Effector CD4-positive, alpha-beta T cell (primary cell): ENCODE measurements around the gene SUGCT.
"Not testable (repeated sequence)": the region's sequence is repeated elsewhere in the genome, so short reads cannot be mapped to it uniquely, and the experiment has no call there.

Experiments
- DNase-seq: peaks from one replicate; pipeline ENCODE4 v3.0.0-alpha.2; 2020

Gene SUGCT

DNA sequence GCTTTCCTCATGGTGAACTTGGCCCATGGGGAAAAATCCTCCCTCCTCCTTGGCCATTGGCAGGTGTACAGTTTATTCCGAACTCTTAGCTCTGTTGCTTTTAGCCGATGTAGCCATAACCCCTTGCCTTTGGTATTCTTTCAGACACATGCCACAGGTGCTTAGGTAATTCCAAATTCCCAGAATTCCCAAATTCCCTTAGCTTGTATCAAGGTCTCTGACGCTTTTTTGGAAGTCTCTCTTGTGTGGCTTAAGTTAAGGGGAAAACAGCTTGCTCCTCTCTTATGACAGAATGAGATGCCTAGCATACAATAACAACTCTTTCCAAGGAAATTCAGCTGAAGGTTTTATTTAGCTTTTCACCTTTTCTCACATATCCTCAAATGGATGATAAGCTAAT, 68.0 kb downstream of the SUGCT start:
- DNase-seq = no peak

DNA sequence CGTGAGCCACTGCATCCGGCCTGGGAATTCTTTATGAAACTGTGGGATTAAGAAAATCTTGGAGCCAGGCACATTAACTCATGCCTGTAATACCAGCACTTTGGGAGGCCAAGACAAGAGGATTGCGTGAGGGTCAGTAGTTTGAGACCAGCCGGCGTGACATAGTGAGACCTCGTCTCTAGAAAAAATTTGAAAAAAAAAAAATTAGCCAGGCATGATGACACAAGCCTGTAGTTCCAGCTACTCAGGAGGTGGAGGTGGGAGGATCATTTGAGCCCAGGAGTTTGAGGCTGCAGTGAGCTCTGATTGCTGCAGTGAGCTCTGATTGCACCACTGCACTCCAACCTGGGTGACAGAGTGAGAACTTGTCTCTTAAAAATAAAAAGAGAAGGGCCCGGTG, 69.8 kb downstream of the SUGCT start:
- DNase-seq = no peak

DNA sequence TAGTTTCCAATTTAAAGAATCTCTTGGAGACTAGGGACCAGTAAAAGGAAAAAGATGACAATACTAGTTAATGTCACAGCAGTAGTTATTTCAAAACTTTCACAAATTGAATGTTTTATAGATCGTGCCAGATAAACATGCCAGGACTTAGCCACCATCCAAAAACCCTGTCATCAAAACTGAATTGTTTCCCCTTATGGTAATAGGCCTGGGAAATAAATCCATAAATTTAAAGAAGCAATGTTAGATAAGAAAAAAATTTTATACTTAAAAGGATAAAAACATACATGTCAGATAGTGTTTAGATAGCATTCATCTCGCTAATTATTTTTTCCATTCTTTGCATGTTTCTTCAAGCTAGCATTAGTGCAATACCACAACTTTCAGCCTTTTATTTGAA, 71.2 kb downstream of the SUGCT start:
- no peak for DNase-seq

DNA sequence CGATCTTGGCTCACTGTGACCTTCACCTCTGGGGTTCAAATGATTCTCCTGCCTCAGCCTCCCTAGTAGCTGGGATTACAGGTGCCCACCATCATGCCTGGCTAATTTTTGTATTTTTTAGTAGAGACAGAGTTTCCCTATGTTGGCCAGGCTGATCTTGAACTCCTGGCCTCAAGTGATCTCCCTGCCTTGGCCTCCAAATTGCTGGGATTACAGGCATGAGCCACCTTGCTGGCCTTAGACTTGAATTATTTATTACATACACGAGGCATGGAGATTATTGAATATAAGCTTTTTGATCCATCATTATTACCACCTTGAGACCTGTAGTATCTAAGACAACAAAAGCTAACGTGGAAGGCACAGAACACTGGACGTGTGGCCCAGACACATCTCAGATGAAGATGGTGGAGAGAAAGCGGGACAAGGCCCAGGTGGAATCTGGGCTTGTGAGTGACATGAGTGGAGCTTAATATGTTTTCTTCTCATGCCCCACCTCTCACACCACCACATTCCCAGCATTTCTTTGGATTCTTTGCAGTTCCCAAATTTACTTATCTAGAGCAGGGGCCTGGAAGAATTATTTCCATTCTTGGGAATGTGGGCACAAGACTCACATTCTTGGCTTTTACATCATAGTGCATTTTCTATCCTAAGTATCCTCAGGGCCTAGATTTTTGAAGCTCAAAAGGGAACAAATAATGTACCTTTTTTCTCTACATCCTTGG, 76.6 kb downstream of the SUGCT start:
- DNase-seq = no peak

DNA sequence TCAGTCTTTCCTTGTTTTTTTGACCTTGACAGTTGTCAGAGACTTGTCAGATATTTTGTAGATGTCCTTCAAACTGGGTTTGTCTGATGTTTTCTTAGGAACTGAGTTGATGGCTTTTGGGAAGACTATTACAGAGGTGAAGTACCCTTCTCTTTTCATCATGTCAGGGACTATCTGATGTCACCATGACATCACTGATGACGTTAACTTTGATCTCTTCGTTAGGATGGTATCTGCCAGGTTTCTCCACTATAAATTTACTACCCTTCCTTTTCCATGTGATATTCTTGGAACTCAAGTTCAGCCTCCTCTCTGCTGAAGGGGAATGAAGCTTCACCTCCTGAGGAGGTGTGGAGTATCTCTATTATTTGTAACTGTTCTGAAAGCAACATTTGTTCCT, 78.5 kb downstream of the SUGCT start:
- DNase-seq = no peak

DNA sequence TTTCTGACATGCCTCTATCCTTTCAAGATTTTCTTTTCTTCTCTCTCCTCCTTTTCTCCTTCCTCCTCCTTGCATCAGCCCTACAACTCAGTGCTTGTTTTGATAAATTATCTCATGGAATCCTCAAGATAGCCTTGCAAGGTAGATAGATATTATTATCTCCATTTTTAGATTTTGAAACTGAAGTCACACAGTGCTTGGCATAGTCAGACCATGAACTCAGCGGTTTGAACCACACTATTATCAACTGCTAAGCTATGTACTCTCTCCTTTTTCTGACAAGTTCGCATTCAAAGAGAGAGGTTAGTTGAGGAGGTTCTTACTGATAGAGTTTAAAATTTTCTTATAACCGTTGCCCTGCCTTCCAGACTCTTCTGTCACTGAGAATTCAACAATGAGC, 79.1 kb downstream of the SUGCT start:
- no peak for DNase-seq

DNA sequence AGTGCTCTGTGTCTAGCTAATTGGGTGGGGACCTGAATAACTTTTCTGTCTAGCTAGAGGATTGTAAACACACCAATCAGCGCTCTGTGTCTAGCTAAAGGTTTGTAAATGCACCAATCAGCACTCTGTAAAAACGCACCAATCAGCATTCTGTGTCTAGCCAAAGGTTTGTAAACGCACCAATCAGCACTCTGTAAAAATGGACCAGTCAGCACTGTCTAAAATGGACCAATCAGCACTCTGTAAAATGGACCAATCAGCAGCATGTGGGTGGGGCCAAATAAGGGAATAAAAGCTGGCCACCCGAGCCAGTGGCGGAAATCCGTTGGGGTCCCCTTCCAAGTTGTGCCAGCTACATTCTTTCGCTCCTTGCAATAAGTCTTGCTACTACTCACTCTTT, 83.8 kb downstream of the SUGCT start:
- not testable (repeated sequence) for DNase-seq

DNA sequence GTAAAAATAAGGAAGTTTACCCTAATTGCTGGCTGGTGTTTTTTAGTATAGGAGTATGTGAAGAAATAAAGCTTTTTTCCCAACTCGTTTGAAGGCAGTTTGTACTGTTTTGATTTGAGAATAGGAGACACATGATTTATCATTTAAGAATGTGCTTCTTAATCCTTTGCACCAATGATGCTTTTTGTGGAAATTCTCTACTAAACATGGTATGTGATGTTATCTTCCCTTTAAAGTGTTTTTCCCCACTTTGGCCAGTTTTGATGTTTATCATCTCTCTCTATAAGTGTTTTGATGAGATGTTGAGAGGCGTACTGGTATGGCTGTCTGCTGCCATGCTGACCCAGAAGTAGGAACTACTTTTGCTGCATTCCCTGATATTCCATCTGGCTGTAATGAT, 85.1 kb downstream of the SUGCT start:
- no peak for DNase-seq

DNA sequence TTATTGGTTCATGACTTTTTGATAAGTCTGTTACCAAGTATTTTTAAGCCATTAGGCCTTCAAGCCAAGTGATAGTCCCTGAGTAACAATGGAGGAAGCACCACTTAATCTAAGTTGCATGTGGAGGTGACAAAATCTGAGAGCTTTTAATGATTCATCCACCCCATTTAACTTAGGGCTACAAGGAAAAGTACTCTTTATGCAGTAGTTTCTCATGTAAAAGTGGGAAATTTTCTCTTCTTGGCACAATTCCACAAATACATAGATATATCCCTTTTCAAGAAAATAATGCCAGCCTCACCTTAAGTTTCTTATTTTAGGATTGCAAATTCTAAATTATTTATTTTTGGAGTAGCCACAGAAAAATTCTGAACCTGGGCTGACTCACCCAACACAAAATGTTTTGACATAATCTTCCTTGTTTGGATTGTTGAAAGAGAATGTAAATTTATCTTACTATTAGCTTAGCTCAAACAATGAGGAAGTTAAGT, 85.7 kb downstream of the SUGCT start:
- no peak for DNase-seq

DNA sequence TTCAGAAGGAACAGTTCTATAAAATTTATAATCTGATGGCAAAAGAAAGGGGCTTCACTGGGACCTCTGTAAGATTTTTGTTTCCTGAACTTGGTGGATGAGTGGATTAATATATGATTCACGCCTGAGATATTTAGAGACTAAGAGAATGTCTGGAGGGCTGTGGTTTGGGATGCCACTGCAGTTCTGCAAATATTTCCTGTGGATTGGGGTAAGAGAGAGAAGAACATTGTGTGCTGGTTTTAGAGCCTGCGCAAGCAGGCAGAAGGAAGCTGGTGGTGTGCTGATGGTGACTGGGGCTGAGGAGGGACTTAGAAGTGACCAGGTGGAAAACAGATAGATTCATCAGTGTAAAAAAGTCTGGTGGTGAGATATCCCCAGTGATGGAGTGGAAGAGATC, 87.0 kb downstream of the SUGCT start:
- no peak for DNase-seq

DNA sequence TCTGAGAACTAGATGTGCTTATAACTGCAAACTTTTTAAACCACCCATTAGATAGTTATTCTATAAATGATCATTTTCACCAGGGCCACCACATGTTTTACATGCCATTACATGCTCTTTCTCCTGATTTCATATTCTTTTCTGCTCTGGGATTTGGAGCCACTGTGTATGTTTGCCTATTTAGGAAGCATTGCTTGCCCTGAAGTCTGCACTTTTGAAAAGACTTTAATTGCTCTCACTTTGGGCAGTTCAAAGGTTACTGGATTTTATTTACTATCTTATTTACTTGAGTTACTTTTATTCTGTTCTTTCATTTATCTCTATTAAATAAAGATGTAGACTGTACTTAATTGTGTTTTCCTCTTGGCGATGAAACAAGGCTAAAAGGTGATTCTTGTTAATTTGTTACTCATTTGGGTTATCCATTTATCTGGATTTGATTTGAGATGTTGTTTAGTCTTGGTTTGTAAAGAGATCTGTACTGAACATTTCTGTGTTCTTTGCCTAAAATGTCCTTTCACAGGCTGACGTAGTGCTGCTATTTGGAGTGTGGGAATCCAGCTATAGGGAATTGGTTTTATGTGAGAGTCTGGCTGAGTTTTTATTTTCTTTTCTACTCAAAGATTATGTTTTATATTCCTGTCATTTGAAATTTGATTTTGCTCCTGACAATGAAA, 88.8 kb downstream of the SUGCT start:
- no peak for DNase-seq

DNA sequence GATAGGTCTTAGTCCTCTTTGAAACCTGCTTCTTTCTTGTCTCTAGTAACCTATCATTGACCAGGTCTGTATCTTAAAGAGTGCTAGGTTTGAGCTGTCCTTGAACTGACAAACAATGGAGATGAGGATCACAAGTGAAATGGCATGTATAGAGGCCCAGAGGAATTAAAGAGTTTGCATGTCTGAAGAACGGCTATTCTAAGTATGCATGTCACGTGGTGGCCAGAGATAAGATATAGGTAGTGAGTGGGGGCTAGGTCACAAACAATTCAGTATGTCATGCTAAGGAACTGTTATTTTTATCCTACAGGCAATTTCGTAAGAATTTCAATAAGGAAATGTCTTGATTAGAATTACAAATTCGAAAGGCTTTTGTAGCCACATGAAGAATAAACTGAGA, 95.3 kb downstream of the SUGCT start:
- DNase-seq = no peak

DNA sequence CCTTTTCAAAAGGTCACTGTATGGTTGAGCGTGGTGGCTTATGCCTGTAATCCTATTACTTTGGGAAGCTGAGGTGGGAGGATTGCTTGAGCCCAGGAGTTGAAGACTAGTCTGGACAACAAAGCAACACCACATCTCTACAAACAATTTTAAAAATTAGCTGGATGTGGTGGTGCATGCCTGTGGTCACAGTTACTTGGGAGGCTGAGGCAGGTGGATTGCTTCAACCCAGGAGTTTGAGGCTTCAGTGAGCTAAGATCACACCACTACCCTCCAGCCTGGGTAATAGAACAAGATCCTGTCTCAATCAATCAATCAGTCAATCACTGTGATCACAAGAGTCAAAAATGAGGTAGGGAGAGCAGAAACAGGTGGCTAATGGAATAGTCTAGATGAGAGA, 97.0 kb downstream of the SUGCT start:
- no peak for DNase-seq

DNA sequence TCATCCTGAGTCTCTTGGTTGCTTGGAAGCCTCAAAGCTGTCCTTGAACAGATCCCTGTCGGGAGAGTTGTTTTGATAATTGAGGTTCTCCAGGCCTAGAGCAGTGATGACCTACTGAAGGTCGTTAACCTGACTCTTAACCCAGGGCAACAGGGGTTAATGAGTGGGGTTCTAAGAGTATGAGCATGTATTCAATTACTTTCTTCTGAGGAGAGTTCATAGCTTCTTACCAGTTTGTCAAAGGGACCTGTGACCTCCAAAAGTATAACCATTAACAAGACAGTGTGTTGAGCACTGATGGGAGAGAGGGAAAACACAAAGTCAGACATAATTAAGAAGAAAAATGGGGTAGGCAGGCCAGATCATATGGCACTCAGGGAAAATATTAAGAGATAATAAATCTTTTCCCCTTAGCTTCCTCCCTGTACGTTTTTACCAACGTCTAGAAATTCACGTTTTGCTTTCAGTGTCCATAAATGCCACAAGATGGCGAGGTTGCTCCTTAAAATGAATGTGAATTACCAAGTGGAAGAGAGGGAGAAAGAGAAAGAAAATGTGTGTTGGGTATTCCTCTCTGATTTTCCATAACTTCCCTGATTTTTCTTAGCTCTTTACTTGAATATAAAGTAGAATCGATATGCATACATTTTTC, 97.6 kb downstream of the SUGCT start:
- DNase-seq = no peak

DNA sequence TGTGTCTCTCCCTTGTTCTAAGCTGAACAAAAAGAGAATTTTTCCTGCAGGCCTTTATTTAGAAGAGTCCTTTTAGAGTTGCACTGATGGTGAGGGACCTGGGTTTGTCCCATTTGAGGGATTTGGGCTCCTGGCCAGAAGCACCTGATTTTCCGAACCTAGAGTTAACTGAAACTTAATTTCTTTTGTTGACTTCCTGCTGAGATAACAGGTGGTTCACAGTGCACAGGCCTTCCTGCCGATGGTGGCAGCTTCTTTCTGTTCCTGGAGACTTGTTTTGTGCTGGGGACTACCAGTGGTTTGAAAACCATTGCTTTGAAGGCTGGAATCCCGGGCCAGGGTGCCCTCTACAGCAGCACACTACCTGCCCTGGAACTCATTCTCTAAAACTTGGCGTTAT, 99.2 kb downstream of the SUGCT start:
- no peak for DNase-seq

DNA sequence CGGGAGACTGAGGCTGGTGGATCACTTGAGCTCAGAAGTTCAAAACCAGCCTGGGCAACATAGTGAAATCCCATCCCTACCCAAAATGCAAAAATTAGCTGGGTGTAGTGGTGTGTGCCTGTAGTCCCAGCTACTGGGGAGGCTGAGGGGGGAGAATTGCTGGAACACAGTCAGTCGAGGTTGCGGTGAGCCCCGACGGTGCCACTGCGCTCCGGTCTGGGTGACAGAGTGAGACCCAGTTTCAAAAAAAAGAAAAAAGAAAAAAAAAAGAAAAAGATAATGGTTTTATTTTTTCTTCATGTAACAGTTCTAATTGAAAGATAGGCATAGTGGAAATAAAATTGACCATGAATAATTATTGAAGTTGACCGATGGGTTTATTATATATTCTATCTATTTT, 99.9 kb downstream of the SUGCT start:
- no peak for DNase-seq

DNA sequence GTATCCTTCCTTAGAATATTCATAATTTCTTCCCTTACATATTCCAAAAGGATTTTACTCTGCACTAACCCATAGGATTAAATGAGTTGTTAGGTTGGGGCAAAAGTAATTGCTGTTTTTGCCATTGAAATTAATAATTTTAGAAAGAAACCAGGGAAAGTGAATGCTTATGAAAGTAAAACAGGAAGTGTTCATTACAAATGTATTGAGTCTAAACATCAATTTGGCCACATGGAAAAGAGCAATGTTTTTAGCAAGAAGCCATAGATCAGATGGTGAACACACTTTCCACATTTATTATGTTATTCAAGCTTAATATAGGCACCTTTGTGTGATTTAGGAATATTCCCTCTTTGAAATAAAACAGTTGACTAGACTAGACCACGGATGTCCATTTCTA, 102.9 kb downstream of the SUGCT start:
- no peak for DNase-seq

DNA sequence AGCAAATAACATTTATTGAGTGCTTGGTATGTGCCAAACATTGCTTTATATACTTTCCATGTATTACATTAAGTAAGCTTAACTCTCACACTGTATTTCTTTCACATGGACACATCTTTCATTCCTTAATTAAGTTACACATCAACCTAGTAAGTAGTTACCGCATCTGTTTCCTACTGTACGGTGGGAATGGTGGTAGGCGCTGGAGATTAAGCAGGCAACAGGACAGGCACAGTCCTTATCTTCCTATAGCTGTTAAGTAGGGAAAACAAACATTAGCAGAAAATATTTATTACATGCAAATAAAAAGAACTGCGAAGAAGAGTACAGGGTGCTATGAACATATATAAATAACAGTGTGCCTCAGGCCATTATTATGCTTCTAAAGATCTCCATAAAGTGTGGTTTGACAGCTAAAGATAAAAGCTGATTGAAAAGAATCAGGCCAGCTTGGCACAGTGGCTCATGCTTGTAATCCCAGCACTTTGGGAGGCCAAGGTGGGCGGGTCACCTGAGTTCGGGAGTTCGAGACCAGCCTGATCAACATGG, 105.0 kb downstream of the SUGCT start:
- DNase-seq = no peak

DNA sequence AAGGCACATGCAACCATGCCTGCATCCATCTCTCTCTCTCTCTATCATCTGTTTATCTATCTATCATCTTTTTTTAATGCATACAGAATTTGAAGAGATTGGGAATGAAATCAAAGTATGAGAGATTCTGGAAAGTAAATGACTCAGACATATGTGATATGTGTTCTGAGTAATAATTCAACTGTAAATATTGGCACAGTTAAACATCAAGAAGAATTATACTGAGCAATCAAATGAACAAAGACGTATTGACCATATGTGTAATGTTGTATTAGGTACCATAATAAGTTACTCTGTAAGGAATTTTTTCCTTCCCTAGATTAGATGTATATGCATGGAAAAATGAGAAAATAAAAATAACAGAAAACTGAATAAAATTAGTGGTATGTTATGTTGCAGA, 108.3 kb downstream of the SUGCT start:
- DNase-seq = no peak

DNA sequence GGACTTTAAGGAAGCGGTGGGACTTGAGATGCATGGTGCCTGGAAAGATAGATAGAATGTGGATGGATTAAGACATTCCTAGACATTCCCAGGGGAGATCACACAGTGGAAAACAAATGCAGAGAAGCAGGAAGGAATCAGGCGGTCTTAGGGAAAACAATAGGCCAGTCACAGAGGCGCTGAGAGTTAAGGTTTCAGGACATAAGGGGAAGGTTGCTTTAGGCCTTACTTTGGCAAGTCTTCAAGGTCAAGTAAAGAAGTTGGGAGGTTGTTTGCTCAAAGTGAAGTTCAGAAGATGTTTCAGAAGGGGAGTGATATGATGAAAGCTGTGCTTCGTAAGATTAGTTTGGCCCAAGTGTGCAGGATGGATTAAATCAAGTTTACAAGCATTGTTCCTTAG, 109.4 kb downstream of the SUGCT start:
- no peak for DNase-seq

DNA sequence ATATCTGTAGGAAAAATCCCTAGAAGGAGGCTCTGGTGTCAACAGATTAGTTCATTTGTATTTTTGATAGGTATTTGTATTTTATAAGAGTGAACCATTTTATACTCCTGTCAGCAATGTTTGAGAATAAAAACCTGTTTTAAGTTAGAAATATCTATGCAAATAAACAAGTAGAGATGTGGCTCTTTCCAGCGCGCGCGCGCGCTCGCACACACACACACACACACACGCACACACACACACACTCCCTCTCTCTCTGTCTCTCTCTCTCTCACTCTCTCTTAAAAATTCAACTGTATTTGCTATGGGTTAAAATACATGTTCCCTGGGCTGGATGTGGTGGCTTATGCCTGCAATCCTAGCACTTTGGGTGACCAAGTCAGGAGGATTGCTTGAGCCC, 113.9 kb downstream of the SUGCT start:
- DNase-seq = no peak

DNA sequence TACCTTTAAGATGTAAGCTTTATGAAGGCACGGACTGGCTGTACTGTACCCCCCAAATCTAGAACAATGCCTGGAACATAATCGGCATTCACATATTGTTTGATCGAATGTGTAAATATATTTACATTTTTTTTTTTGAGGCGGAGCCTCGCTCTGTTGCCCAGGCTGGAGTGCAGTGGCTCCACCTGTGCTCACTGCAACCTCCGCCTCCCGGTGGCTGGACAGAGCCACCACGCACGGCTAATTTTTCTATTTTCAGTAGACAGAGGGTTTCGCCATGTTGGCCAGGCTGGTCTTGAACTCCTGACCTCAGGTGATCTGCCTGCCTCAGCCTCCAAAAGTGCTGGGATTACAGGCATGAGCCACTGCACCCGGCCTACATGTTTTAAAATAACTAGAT, 118.6 kb downstream of the SUGCT start:
- DNase-seq = not testable (repeated sequence)

DNA sequence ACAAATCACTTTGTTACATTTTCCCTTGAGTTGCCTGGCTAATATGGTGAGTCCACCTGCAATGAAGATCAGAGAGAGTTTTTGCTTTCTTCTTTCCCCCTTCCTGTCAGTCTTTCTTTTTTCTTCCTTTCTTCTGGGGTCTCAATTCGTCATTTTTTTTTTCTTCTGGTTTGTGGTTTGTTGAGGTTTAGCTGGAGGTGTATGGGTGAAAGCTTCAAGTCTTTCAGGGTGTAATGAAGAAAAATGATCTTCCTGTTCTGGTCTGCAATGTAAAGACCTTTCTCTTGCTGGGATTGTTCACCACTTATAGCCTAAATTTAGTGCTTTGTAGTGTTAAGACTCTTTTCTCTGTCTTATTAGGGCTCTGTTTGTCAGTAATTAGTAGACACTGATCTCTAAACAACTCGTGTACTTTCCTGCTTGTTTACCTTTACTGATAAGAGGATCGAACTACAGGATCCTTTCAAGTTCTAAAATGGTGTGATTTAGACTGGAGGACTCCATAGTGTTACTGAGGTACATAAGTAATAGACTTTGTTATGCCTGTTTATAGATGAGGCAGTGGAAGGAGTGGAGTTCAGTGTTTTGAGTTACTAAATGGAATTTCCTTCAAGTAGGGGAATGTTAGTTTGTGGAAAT, 129.1 kb downstream of the SUGCT start:
- DNase-seq = no peak
